Endodermal cell (in vitro differentiated cells): ENCODE measurements around the gene MTR. TPM values are rescaled to one million over a fixed set of nuclear protein-coding genes. Genes with fewer than 3 reads are reported as not detected.
A peak's percentile ranks its signal among the peaks of the same experiment; 100 is the strongest.

Experiments used
- DNase-seq: peaks from one replicate; pipeline ENCODE4 v3.0.0-alpha.2; 2017
- H3K27ac ChIP-seq: 2 replicates; pipeline ENCODE4 v1.5.1; 2013; ENCODE audit warnings: mild to moderate bottlenecking, low read depth, low read length, moderate library complexity
- H3K27me3 ChIP-seq: 2 replicates; pipeline ENCODE4 v1.6.1; 2013; ENCODE audit warnings: mild to moderate bottlenecking, low read length, moderate library complexity; ENCODE audit not compliant: insufficient read depth, control insufficient read depth, poor library complexity, severe bottlenecking
- H3K36me3 ChIP-seq: 2 replicates; pipeline ENCODE4 v1.7.0; 2013; ENCODE audit warnings: mild to moderate bottlenecking, low read length, moderate library complexity; ENCODE audit not compliant: control insufficient read depth, insufficient read depth
- H3K4me1 ChIP-seq: one replicate; pipeline ENCODE4 v1.7.0; 2013; ENCODE audit warnings: low read length; ENCODE audit not compliant: control insufficient read depth, insufficient read depth
- H3K4me3 ChIP-seq: 2 replicates; pipeline ENCODE4 v1.5.1; 2013; ENCODE audit warnings: mild to moderate bottlenecking, low read length, moderate library complexity
- H3K9ac ChIP-seq: 2 replicates; pipeline ENCODE4 v1.6.1; 2013; ENCODE audit warnings: mild to moderate bottlenecking, low read length, moderate library complexity; ENCODE audit not compliant: poor library complexity, severe bottlenecking; ENCODE audit errors: extremely low read depth
- H3K9me3 ChIP-seq: 2 replicates; pipeline ENCODE4 v1.6.1; 2013; ENCODE audit warnings: mild to moderate bottlenecking, low read length, moderate library complexity; ENCODE audit not compliant: control insufficient read depth
- H3K27ac Mint-ChIP-seq: 2 replicates; pipeline ENCODE4 v1.8.0; 2020; ENCODE audit warnings: mixed read lengths
- H3K27me3 Mint-ChIP-seq: 2 replicates; pipeline ENCODE4 v1.8.0; 2021; ENCODE audit warnings: mild to moderate bottlenecking, mixed read lengths; ENCODE audit not compliant: insufficient read depth
- H3K36me3 Mint-ChIP-seq: 2 replicates; pipeline ENCODE4 v1.8.0; 2020; ENCODE audit warnings: low read depth, mixed read lengths
- H3K4me1 Mint-ChIP-seq: 2 replicates; pipeline ENCODE4 v1.8.0; 2020; ENCODE audit warnings: mixed read lengths
- H3K4me3 Mint-ChIP-seq: 2 replicates; pipeline ENCODE4 v1.8.0; 2020; ENCODE audit warnings: mild to moderate bottlenecking, moderate library complexity, mixed read lengths
- H3K9me3 Mint-ChIP-seq: 2 replicates; pipeline ENCODE4 v1.8.0; 2020; ENCODE audit warnings: mild to moderate bottlenecking, mixed read lengths
- WGBS, 2 experiments: methylation state at CpG; one replicate each; pipeline versions ENCODE4 v1.1.5 to v1.1.7; 2013; ENCODE audit warnings: missing lambda C conversion rate in 2 of 2, mixed read lengths in 1 of 2; ENCODE audit not compliant: insufficient coverage in 1 of 2, insufficient read length in 1 of 2; 5-methylcytosine and 5-hydroxymethylcytosine counted together
- total RNA-seq, 2 donors: library from RNA; stranded (reverse); fragmentation: NEBNext Ultra II Directional in 1 of 2; extraction: Animal tissue kit (Norgen Biotek cat#: 25700) in 1 of 2; gene quantifications; 2 replicates in 1 of 2; 3 replicates in 1 of 2; pipeline ENCODE4 v1.2.1, GENCODE V29; 2021
- TF ChIP-seq, protein P1 (sequence below): fragments of 200-600 bp; sonication (generic); conservative IDR thresholded peaks from 2 replicates; pipeline ENCODE4 v1.5.0; 2021; ENCODE audit warnings: antibody characterized with exemption, mild to moderate bottlenecking

Gene MTR
- total RNA-seq, 2 donors from 2014 or later, result 28.5 to 29.5 TPM

DNA sequence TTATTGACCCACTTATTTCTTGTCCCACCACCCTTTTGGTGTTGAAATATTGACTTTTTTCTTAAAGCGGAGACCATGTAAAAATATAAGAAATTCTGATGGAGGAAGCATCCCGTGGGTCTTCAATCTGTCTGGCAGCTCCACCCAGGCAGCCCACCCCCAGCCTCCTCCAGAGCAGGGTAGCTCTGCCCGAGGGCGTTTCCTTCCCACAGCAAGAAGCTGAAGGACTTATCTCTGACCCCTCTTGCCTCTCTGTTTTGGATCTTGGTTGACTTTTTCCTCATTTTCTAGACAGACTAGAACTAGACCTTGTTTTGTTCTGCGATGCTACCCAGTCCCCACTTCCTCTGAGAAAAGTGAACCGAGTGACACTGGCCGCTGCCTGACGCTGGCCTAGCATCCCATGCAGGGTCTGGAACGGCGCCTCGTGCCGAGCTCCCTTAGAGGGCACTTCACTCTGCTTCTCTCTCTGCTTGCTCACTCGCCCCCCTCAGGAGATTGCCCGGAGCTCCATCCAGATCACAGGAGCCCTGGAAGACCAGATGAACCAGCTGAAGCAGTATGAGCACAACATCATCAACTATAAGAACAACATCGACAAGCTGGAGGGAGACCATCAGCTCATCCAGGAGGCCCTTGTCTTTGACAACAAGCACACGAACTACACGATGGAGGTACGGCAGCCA lies 40.4 kb upstream of the MTR start:
- H3K4me1 Mint-ChIP-seq, result peaks cover 1% of the 10 kb centered on the region

DNA sequence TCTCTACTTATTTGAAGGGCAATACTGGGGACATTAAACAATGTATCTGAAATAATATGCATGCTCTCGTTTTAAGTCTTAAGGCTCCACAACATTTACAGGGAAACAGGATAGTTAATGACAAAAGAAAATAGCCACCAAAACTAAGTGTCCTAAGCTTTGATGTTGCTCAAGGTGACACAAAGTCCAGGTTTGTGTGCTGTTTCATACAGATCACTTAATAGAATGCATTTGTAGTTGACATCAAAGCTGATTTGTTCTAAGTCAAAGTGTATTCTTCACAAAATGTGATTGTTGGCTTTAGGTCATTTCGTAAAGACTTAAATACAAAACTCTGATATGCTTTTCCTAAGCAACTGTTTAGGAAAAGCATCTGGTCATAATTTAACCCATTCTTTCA lies 37.5 kb upstream of the MTR start:
- Histone ChIP-seq H3K9ac (no peak overlapping the region), H3K4me1 (no peaks in the 10 kb centered on the region), H3K27ac (no peak overlapping the region), H3K9me3 (no peaks in the 10 kb centered on the region), H3K27me3 (no peaks in the 10 kb centered on the region), H3K4me3 (no peak overlapping the region), H3K36me3 (no peaks in the 10 kb centered on the region)
- H3K36me3 Mint-ChIP-seq, result no peaks in the 10 kb centered on the region
- DNase-seq, result no peak
- no peak overlapping the region for H3K27ac Mint-ChIP-seq
- H3K4me1 Mint-ChIP-seq, result peaks cover 1% of the 10 kb centered on the region
- no peaks in the 10 kb centered on the region for H3K27me3 Mint-ChIP-seq
- no peaks in the 10 kb centered on the region for H3K9me3 Mint-ChIP-seq
- WGBS, 2 experiments, result 91 to 92% methylated on average over 2 of the region's 2 CpGs
- H3K4me3 Mint-ChIP-seq, result no peak overlapping the region
- TF ChIP-seq, protein P1, sequence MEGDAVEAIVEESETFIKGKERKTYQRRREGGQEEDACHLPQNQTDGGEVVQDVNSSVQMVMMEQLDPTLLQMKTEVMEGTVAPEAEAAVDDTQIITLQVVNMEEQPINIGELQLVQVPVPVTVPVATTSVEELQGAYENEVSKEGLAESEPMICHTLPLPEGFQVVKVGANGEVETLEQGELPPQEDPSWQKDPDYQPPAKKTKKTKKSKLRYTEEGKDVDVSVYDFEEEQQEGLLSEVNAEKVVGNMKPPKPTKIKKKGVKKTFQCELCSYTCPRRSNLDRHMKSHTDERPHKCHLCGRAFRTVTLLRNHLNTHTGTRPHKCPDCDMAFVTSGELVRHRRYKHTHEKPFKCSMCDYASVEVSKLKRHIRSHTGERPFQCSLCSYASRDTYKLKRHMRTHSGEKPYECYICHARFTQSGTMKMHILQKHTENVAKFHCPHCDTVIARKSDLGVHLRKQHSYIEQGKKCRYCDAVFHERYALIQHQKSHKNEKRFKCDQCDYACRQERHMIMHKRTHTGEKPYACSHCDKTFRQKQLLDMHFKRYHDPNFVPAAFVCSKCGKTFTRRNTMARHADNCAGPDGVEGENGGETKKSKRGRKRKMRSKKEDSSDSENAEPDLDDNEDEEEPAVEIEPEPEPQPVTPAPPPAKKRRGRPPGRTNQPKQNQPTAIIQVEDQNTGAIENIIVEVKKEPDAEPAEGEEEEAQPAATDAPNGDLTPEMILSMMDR, result no peak

More for the DNA sequence above, 40.4 kb upstream of the MTR start:
- Histone ChIP-seq H3K9ac (no peak overlapping the region), H3K27ac (no peak overlapping the region), H3K36me3 (no peaks in the 10 kb centered on the region), H3K9me3 (no peaks in the 10 kb centered on the region), H3K27me3 (no peaks in the 10 kb centered on the region), H3K4me1 (no peaks in the 10 kb centered on the region), H3K4me3 (no peak overlapping the region)
- TF ChIP-seq, protein P1, result no peak
- H3K4me3 Mint-ChIP-seq, result no peak overlapping the region
- H3K36me3 Mint-ChIP-seq, result no peaks in the 10 kb centered on the region
- DNase-seq, result no peak
- no peak overlapping the region for H3K27ac Mint-ChIP-seq
- no peaks in the 10 kb centered on the region for H3K9me3 Mint-ChIP-seq
- 91 to 92% methylated on average over 14 to 18 of the region's 18 CpGs for WGBS, 2 experiments
- H3K27me3 Mint-ChIP-seq, result no peaks in the 10 kb centered on the region

DNA sequence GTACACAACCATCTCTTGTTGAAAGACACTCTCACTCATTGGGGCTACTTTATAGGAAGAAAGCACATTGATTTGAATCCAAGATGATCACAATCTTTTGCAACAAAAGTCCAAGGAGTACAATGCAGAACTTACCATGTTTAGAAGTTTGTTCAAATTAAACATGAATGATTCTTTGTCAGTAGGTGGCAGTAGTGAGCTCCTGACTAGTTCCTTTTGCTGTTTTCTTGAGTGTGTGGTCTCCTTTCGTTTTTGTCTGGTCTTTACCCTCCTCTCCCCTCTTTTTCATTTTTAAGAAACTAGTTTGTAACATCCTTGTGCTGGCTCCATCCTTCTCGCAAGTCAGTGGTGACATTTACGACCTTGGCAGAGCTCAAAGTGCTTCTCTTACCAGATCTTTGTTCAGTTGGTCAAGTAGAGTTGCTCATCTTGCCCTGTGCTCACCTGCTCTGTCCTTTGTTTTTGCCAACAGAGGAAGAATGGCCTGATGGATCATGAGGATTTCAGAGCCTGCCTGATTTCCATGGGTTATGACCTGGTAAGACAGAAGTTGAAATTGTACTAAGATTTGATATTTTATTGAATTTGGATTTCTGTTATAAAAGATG lies 35.7 kb upstream of the MTR start:
- peaks cover 1% of the 10 kb centered on the region for H3K4me1 Mint-ChIP-seq
- DNase-seq, result peak; percentile 63
- no peaks in the 10 kb centered on the region for H3K27me3 Mint-ChIP-seq
- Histone ChIP-seq H3K36me3 (no peaks in the 10 kb centered on the region), H3K9me3 (no peaks in the 10 kb centered on the region), H3K4me1 (no peaks in the 10 kb centered on the region), H3K9ac (no peak overlapping the region), H3K27ac (no peak overlapping the region), H3K4me3 (no peak overlapping the region), H3K27me3 (no peaks in the 10 kb centered on the region)
- TF ChIP-seq, protein P1, result peak; percentile 88
- no peak overlapping the region for H3K4me3 Mint-ChIP-seq
- no peak overlapping the region for H3K27ac Mint-ChIP-seq
- no peaks in the 10 kb centered on the region for H3K36me3 Mint-ChIP-seq
- WGBS, 2 experiments, result 46 to 50% methylated on average over 3 of the region's 3 CpGs
- no peaks in the 10 kb centered on the region for H3K9me3 Mint-ChIP-seq
